Activated CD4-positive, CD25-positive, alpha-beta regulatory T cell treated with anti-CD3 and anti-CD28 coated beads, Interleukin-2, amount 50 U/mL, for 24 hours (primary cell): ENCODE data around the gene KCNQ5.

Experiments used
- ATAC-seq, 2 donors: fragments of 150-1000 bp; cut with Tn5 transposase; one replicate each; pipeline ENCODE4 v1.10.0; 2021; ENCODE audit warnings: mild to moderate bottlenecking in 1 of 2, moderate library complexity in 1 of 2

KCNQ5 gene

DNA sequence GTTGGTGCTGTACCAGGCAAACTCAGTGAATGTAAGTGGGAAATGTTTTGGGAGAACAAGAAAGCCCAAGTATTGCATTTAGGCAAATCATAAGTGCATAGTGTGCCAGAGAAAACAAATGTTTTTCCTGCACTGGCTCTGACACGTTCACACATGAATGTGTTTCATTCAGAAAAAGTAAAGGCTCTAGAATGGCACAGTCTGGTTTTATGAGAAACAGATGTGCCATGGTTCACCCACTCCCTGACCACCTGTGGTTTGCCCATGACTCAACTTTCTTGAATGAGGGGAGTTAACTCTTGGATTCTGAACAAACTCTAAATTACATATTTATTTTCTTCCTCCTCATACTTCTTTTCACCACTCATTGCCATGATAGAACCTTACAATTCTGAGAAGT is 126.9 kb downstream of the KCNQ5 start:
- peak in 1 of 2 donors; percentile 59 for ATAC-seq

DNA sequence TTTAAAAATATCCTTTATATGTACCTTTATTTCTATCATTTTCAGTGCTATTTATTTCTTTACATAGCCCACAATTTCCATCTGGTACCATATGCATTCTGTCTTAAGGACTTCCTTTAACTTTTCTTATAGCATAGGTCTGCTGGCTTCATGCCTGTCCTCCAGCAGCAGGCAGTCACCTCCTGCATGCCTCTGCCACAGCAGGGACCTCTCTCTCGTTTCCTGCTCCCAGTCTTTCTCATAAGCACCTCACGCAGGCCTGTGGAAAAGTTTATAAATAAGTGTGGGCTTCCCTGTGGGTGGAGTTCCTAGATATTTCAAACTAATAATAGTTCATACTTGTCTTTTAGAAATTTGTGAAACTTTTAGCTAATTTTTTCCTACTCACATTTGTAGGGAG is 133.9 kb downstream of the KCNQ5 start:
- no peak for ATAC-seq

DNA sequence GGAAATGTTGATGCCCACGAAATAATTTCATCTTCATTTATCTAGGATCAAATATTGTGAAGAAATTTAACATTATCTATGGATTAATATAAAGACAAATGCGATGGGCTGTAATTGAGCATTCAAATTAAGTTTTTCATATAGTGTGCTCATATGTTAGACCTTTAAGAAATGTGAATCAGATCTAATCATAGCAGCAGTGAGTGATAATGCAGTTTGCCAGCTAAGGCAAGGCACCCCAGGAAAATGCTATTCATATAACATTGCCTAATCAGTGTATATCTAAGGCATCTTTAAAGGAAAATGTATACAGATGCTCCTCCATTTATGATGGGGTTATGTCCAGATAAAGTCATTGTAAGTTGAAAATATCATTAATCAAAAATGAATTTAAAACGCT is 135.2 kb downstream of the KCNQ5 start:
- ATAC-seq, result no peak

DNA sequence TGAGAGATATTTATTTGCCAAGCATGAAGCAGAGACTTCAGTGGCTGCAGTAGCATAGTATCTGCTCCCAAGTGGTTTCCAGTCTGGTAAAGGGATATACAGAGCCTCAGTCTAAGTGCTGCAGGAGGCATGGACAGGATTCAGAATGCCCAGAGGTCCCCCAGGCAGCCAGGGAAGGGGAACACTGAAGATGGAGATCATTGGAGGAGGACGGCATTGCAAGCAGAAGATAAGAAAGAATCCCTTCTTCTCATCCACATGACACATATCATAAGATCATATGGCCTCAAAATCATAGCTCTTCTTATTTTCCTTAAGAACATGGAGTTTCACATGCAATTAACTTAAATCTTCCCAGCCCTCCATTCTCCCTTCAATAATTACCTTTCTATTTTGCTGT is 136.1 kb downstream of the KCNQ5 start:
- no peak for ATAC-seq

DNA sequence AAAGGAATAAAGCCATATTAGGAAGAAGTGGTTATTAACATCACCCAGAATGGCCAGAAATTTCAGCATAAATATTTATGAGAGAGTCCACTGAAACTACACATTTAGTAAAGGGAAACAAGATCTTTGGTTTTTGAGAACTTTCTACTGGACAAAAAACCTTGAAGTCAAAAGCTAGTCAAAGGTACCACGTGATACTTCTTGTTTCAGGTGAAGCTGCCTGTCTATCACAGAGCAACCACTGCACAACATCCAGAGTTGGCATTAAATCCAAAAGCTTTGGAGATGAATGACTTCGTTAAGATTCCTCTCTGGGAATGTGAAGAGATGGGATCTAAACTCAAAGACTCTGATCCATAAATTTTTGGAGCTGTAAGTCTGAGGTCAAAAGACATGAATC is 137.0 kb downstream of the KCNQ5 start:
- no peak for ATAC-seq

DNA sequence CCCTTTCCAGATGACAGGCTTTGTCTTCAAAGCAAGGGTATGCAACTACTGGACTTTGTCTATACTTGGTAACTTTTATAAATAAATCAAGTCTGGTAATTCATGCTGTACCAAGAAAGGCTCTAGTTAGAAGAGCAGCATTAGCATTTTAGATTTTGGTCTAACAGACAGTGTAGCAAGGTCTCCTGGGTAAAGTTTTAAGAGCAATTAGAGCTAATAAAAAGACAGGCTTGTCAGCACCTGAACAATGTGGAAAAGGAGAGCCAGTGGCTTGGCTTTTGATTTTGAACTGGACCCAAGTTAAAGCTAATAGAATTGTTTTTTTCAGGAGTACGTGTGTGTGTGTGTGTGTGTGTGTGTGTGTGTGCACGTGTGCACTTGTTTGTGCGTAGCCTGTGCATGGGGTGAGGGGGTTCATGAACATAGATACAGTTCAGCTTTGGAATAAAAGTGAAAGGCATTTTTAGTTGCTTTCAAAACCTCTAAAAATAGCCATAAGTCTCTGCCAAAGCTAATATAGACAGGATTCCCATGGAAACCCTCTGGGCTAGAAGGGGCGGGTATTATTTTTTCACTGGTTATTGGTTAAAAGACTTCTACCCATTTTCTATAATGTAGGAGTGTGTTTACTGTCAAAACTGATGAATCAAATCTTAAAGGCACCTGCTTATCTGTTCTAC is 138.4 kb downstream of the KCNQ5 start:
- ATAC-seq, result no peak

DNA sequence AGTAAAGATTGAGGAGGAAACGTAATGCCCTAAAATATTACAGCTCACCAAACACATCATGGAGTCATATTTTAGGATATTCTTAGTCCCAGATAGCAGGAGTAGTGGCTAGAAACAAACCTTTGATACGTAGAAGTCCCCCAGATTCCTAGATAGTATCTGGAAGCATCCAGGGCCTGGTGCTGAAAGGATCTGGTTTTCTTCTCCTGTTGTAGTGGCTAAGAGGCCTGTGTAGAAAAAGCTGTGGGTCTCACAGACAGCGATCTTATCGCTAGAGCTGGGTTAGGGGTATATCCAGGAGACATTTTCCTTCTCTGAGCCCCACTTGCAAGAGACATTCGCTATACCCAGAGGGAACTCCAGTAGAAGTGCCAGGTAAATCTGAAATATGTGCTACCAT is 139.9 kb downstream of the KCNQ5 start:
- ATAC-seq, result no peak

DNA sequence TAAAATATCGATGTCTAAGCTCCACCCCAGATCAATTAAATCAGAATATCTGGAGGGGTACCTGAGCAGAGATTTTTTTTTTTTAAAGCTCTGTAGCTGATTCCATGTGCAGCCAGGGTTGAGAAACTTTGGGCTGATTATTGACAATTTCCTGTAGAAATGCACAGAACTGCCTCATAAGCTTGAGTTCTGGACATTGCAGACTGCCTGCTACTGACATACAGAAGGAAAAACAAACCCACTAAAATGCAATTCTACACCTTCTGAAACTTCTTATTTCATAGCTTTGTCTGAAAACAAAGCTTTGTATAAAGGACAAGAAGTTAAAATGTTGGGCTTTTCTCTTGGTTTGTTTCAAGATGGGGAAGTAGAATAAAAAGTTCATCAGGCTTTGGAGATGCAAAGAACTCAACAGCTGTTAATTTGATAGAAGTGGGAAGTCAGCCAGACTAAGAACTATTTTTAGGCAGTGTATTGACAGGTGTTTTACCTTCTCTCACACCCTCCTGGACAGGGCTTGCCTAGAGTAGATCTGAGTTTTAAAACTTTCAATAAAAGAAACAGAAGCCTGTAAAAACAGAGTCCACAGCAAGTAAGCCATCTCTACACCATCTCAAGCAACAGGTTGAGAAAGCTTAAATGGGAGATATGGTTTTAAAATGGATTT is 147.7 kb downstream of the KCNQ5 start:
- ATAC-seq, result no peak

DNA sequence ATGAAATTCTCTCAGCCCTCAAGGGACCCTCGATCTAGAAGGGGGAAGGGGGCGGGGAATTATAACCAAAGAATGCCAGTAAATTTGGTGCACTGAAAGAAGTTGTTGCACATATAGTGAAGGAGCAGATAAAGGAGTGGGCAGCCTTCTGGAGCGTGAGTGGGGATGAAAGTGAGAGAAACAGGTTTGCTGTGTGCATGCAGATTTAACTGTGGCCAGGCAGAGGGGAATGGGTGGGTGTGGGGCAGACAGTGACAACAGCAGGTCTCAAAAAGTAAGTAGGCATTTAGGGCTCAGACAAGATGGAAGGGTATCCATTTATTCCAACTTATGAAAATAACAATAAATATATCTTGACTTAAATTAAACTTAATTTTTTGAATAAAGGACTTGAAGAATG is 149.1 kb downstream of the KCNQ5 start:
- no peak for ATAC-seq

DNA sequence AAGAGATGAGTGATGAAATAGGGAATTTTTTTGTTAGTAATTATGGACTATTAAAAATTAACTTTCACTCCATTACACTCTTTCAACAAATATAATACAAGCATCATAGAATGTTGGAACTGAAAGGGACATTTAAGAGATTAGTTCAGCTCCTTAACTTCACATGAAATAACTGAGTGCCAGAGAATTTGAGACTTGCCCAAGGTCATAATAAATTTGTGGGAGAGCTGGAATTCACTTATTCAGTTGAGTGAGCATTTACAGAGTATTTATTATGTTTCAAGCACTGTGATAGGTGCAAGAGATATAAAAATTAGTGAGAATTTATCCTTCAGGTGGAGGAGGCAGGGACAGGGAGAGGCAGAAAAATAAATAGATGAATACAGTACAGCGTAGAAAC is 154.6 kb downstream of the KCNQ5 start:
- ATAC-seq, result no peak

DNA sequence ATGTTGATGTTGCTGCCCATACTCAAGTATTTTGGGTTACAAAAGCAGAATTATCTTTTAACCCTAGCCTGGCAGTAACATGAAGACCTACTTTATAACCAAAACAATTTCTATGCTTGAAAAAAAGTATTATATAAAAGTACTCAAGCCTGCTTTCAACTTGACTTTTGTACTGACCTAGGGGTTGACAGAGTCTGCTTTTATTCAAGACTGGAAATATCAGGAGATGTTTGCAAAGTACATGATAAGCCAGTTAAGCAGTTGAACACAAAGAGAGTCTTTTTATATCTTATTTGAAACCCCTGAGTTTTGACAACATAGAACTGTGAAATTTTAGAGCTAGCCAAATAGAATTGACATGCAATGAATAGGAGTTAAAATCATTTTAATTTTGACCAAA is 159.8 kb downstream of the KCNQ5 start:
- no peak for ATAC-seq

DNA sequence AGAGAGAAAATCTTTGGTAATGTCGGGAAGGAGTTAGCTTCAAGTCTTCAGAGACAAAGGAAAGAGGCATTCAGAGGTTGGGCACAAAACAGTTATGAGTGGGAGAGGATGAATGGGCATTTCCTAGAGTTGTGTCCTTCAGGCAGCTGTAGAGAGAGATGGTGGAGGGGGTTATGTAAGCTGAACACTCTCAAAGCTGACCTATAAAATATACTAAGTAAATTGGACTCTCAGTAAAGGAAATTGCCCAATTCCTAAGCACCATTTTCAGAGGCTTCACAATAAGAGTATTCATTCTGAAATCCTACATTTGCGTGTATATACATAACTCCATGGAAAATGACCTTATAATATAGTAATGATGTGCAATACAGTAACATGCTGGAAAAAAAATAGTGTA is 161.2 kb downstream of the KCNQ5 start:
- no peak for ATAC-seq

DNA sequence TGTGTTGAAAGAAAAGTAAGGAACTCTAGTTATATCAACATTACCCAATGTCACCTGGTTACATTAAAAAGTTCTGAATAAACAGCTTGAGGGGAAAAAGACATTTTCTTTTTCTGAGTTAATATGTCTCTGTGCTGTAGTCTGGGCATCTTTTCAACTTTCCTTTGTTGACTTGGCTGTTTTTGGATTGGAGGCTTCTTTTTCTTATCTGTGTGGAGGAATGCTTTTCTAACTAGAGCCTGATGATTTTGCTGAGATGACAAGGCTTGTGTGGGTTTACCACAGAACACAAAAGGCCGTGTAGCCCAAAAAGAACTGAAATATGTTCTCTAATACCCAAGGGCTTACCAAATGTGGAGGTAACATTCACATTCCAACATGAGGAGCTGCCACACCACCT is 161.8 kb downstream of the KCNQ5 start:
- no peak for ATAC-seq

DNA sequence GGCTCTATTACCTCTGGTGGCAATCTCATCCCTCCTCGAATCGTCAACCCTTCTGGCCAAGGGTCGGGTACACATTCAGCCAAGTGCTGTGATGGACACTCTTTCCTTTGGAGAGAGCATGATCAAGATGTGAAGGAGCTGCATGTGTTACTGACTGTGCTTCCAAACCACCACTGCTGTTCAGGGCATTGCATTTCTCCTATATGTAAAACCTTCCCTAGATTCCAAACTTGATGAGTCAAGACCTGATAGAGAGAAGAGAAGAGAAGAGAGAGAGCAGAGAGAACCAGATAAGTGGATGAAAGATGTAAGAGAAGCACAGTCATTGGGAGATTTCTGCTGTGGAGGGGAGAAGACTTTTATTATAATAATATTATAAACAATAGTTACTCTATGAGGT is 162.2 kb downstream of the KCNQ5 start:
- ATAC-seq, result no peak

DNA sequence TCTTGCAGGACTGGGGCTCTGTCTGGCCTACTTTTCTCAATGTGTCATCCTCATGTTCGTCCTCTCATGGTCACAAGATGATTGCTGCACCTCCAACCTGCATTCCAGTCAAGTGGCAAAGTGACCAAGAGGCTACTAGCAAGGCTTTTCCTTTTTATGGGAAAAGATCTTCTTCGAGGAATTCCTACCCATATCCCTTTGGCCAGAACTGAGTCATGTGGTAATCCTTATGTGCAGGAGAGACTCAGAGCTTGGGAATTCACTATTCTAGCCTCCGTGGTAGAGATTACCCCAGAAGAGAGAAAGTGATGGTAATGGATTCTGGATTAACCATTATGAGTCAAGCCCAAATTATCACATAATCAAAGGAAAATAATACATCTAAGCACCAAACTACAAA is 162.7 kb downstream of the KCNQ5 start:
- no peak for ATAC-seq

DNA sequence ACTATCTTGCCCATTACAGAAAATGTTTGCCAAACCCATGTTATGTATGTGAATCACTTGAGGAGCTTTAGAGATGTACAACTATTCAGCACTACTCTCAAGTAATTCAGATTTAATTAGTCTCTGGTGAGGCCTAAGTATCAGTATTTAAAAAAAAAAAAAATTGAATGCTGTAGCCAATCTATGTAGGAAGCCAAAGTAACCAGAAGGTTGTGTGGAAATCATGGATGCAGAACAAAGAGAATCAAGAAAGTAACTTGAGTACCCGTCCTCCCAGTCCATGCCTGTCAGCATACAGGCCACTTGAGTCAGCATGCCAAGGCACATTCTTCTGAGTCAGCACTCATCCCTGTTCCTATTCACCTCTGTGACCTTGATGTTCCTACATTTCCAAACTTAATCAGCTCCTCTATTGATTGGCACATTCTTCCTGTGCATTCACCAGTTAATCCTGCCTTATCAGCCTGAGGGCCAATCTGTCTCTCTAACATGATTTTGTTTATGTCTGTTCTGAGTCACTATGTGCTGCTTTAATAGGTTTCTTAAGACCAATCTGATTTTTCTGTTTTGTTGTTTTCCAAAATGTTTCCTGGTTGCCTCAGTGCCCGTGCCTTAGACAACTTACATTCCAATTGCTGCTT is 165.6 kb downstream of the KCNQ5 start:
- no peak for ATAC-seq

DNA sequence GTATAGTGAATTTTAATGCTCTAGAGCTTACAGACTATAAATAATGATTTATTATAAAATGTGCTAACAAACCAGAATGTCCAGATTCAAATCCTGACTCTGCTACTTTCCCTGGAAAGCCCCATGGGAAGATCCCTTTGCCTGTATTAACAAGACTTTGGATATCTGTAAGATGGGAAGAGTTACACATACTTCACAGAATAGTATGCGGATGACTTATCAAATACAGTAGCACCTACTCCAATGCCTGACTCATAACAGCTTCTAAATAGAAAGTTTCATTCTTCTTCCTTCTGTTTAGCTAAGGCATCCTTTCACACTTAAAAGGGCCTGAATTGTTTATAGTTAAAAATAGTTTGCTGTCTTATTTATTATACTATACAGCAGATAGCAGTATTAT is 166.3 kb downstream of the KCNQ5 start:
- ATAC-seq, result no peak

DNA sequence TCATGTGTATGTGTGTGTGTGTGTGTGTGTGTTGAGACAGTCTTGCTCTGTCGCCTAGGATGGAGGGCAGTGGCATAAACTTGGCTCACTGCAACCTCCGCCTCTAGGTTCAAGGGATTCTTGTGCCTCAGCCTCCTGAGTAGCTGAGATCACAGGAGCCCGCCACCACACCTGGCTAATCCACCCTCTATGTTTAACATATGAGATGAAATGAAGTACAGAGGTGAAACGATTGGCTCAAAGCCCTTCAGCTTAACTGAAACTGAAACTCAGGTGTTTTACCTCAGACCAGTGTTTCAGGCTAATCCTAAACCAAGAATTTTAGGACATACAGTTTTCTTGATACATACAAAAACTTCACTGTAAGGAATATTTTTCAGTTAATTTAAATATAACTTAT is 167.3 kb downstream of the KCNQ5 start:
- ATAC-seq, result no peak

DNA sequence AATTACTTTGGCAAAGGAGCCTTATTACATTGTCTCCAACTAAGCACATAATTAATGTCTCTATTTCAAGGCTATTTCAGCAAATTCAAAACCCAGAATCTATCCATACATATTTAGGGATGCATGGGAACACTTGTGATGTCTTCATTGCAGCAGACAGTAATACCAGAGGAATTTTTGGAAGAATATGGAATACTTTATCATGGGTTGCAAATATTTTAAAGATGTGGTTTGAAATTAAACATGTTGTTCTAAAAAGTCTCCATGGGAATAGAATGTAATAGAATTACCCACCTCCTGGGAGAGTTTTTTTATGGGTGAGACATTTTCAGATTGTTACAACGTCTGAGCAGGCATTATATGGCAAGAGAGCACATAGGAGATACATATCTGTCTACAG is 170.8 kb downstream of the KCNQ5 start:
- no peak for ATAC-seq

DNA sequence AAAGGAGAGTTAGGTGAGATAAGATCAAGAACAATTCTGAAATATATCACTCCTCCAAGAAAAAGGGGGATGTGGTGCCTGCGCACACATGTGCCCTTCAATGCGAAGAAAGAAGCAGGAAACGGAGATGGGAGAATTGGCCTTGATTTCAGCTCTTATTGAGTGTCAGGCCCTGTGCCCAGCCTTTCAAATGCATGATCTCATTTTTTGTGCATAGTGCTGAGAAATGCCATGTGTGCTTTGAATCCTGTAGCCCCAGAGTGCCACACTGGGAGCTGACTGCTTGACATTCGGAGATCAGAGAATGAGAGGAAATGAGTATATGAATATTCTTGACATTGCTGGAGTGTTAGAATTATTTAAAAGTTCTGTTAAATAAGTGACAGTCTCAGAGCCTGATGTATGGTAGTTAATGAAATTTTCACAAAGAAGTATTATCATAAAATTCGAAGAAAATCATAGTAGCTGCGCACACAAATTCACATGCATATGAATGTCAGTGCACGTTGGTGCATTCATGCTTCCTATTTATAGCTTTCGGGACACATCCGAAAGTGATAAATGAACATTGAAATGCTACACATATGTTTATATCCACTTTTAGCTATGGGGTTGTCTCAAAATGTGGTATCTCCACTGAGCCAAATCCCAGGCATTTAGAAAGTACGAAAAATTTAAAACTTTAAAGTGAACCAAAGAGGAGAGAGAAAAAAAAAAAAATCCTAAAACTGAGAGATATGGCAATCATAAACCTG is 172.0 kb downstream of the KCNQ5 start:
- no peak for ATAC-seq

DNA sequence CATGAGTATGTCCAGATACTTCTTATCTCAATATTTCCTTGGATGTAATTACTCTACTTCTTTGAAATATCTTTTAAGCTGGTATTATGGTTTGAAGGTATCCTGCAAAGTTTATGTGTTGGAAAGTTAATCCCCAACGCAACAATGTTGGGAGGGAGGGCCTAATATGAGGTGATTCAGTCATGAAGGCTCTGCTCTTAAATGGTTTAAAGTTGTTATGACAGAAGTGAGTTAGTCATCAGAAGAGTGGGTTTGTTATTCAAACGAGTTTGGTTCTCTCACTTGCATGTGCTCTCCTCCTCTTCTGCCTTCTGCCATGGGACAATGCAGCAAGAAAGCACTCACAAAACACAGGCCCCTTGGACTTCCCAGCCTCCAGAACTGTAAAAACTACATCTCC is 176.3 kb downstream of the KCNQ5 start:
- ATAC-seq, result peak; percentile 17 to 30

DNA sequence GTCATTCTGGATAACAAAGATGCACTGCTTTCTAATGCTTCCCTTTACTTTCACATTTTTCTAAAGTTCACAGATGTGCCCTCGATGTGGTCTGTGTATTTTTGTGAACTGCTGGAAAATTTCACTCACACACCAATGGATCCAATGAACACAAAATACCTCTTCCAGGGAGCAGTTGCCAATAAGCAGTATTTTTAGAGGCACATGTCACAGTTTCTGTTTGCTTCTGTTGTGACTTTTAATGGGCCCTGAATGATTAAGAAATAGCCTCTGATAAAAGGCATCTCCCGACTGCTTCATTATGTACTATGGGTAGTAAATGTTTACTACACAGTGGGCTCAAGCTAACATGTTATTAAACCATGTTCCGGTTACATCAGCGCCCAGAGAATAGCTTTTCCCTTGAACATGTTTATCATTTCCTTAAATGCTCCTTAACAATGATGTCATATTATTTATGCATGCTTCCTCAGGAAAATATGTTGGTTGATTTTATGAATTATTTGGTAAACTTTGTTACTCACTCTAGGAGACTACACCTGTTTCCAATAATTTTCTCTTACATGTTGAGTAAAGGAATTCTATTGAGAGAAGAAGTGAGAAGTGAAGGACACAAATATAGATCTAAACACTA is 188.0 kb downstream of the KCNQ5 start:
- ATAC-seq, result no peak
